ENCODE measurements around the gene MED13.

MED13 gene

GRCh38 chr17:61946359-61946758 is 118.7 kb downstream of the MED13 start:
- no peaks in the 10 kb centered on the region for H3K4me1 ChIP-seq (ENCODE audit: control insufficient read depth, insufficient read depth, low read length)
- ChIA-PET CTCF (no interaction called here), POLR2A (no interaction called here)
- no peaks in the 10 kb centered on the region for H3K9me3 ChIP-seq (ENCODE audit: control insufficient read depth, insufficient read depth, low read depth, low read length)
- H3K4me3 ChIP-seq (ENCODE audit: low read depth, low read length), result no peak overlapping the region
- no peak for TF ChIP-seq ZNF121 (tag by site-specific recombination; IDR thresholded peaks at IDR 0.05)
- TF ChIP-seq ZNF292 (tag by site-specific recombination; IDR thresholded peaks at IDR 0.05; ENCODE audit: borderline replicate concordance, low read depth), result no peak
- no peak for TF ChIP-seq ZSCAN5A (tag by site-specific recombination; IDR thresholded peaks at IDR 0.05)
- TF ChIP-seq REST (tag by site-specific recombination; IDR thresholded peaks at IDR 0.05), result no peak
- TF ChIP-seq ZNF19 (tag by site-specific recombination; IDR thresholded peaks at IDR 0.05; ENCODE audit: low read depth), result no peak
- TF ChIP-seq ZBTB48 (tag by site-specific recombination; IDR thresholded peaks at IDR 0.05), result no peak
- no peak for TF ChIP-seq ZNF621 (tag by site-specific recombination; IDR thresholded peaks at IDR 0.05)
- TF ChIP-seq ZSCAN30 (tag by site-specific recombination; IDR thresholded peaks at IDR 0.05), result no peak
- no peak for TF ChIP-seq ZXDB (tag by site-specific recombination; IDR thresholded peaks at IDR 0.05)
- TF ChIP-seq GLIS2 (tag by site-specific recombination; IDR thresholded peaks at IDR 0.05), result no peak
- H3K36me3 ChIP-seq (ENCODE audit: control insufficient read depth in 2 of 2, insufficient read depth in 1 of 2, low read length in 2 of 2), result peaks cover 76 to 78% of the 10 kb centered on the region in 2 experiments
- H3K27ac ChIP-seq (ENCODE audit: extremely low read depth, low read depth, low read length), result no peak overlapping the region

- TF ChIP-seq KLF8 (tag by site-specific recombination; IDR thresholded peaks at IDR 0.05), result no peak
- TF ChIP-seq KLF1 (tag by site-specific recombination; IDR thresholded peaks at IDR 0.05), result no peak
- no peak for TF ChIP-seq EGR2 (tag by site-specific recombination; IDR thresholded peaks at IDR 0.05; ENCODE audit: low read depth)
- TF ChIP-seq ZNF768 (tag by site-specific recombination; IDR thresholded peaks at IDR 0.05), result no peak
- TF ChIP-seq ZNF623 (tag by site-specific recombination; IDR thresholded peaks at IDR 0.05), result no peak
- no peak for TF ChIP-seq ZNF777 (tag by site-specific recombination; IDR thresholded peaks at IDR 0.05; ENCODE audit: borderline replicate concordance)
- no peak for TF ChIP-seq ZNF311 (tag by site-specific recombination; IDR thresholded peaks at IDR 0.05; ENCODE audit: borderline replicate concordance)
- TF ChIP-seq ZNF214 (tag by site-specific recombination; IDR thresholded peaks at IDR 0.05; ENCODE audit: borderline replicate concordance), result no peak
- TF ChIP-seq MYNN (tag by site-specific recombination; IDR thresholded peaks at IDR 0.05; ENCODE audit: borderline replicate concordance), result no peak
- no peak for TF ChIP-seq GLIS1 (tag by site-specific recombination; IDR thresholded peaks at IDR 0.05)
- no peak for TF ChIP-seq ZNF146 (tag by site-specific recombination; IDR thresholded peaks at IDR 0.05)
- no peak for TF ChIP-seq ZNF169 (tag by site-specific recombination; IDR thresholded peaks at IDR 0.05)
- no peak for TF ChIP-seq ZSCAN18 (tag by site-specific recombination; IDR thresholded peaks at IDR 0.05)
- TF ChIP-seq ZNF664 (tag by site-specific recombination; IDR thresholded peaks at IDR 0.05), result no peak
- Histone ChIP-seq H3K27ac (ENCODE audit: extremely low read depth, low read depth, low read length) (no peak overlapping the region), H3K4me3 (ENCODE audit: low read depth, low read length) (no peak overlapping the region), H3K9me3 (ENCODE audit: control insufficient read depth, insufficient read depth, low read depth, low read length) (no peaks in the 10 kb centered on the region), H3K4me1 (ENCODE audit: control insufficient read depth, insufficient read depth, low read length) (no peaks in the 10 kb centered on the region), H3K36me3 (ENCODE audit: control insufficient read depth in 2 of 2, insufficient read depth in 1 of 2, low read length in 2 of 2) (peaks cover 46 to 57% of the 10 kb centered on the region in 2 experiments)
- ChIA-PET CTCF (interaction anchor here (0.6 to 1.4 kb wide), 5 partner anchors 11 to 285 kb away, joined by 3 to 4 read pairs (median 3); no protein-coding TSS in a partner anchor), POLR2A (no interaction called here)
Measured at GRCh38 chr17:61943117-61943516, 122.0 kb downstream of the MED13 start.
